Measurements from ENCODE around the gene RAP1GAP2. TPM values are rescaled to one million over a fixed set of nuclear protein-coding genes. Genes with fewer than 3 reads are reported as not detected.

RAP1GAP2 gene
- total RNA-seq, 3 donors from 2014 or later (not counting 1 experiment from before 2014, with no cell fraction given) = 274 to 418 (median 390) TPM

DNA sequence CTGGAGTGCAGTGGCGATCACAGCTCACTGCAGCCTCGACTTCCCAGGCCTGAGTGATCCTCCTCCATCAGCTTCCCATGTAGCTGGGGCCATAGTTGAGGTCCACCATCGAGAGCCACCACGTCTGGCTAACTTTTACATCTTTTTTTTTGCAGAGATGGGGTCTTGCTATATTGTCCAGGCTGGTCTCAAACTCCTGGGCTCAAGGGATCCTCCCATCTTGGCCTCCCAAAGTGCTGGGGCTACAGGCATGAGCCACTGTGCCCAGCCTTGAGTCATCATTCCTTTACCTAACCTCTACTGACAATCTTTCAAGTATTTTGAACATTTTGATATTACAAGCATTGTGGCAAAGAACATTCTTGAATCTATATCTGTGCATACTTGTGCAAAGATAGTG is 37.4 kb upstream of the RAP1GAP2 start:
- Mint-ChIP-seq H3K9me3 (no peaks in the 10 kb centered on the region), H3K4me3 (no peak overlapping the region), H3K27ac (no peak overlapping the region), H3K27me3 (ENCODE audit: low read depth in 2 of 2) (peaks cover 34 to 36% of the 10 kb centered on the region in 2 donors), H3K36me3 (no peaks in the 10 kb centered on the region), H3K4me1 (peaks cover 0 to 5% of the 10 kb centered on the region in 2 donors)
- H3K4me3 ChIP-seq (ENCODE audit: low read length) = no peak overlapping the region
- DNase-seq (no peak), ATAC-seq (no peak)
- H3K36me3 ChIP-seq (ENCODE audit: control insufficient read depth, insufficient read depth, low read length) = no peaks in the 10 kb centered on the region
- peaks cover 6% of the 10 kb centered on the region for H3K27me3 ChIP-seq (ENCODE audit: control insufficient read depth, insufficient read depth, low read length)
- peaks cover 4% of the 10 kb centered on the region for H3K4me1 ChIP-seq (ENCODE audit: control insufficient read depth, insufficient read depth, low read length)
- TF ChIP-seq, protein P1, sequence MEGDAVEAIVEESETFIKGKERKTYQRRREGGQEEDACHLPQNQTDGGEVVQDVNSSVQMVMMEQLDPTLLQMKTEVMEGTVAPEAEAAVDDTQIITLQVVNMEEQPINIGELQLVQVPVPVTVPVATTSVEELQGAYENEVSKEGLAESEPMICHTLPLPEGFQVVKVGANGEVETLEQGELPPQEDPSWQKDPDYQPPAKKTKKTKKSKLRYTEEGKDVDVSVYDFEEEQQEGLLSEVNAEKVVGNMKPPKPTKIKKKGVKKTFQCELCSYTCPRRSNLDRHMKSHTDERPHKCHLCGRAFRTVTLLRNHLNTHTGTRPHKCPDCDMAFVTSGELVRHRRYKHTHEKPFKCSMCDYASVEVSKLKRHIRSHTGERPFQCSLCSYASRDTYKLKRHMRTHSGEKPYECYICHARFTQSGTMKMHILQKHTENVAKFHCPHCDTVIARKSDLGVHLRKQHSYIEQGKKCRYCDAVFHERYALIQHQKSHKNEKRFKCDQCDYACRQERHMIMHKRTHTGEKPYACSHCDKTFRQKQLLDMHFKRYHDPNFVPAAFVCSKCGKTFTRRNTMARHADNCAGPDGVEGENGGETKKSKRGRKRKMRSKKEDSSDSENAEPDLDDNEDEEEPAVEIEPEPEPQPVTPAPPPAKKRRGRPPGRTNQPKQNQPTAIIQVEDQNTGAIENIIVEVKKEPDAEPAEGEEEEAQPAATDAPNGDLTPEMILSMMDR (IDR thresholded peaks at IDR 0.05) = no peak
- WGBS (ENCODE audit: insufficient coverage) = 76% methylated on average over 4 of the region's 4 CpGs
- H3K9me3 ChIP-seq (ENCODE audit: control insufficient read depth, insufficient read depth, low read length) = no peaks in the 10 kb centered on the region
- intact Hi-C loops (cut with micrococcal nuclease) = no loop called here
- H3K27ac ChIP-seq (ENCODE audit: low read length) = no peak overlapping the region

GRCh38 chr17:2770129-2770528 is 26.1 kb upstream of the RAP1GAP2 start:
- Mint-ChIP-seq H3K9me3 (no peaks in the 10 kb centered on the region), H3K36me3 (no peaks in the 10 kb centered on the region), H3K4me3 (no peak overlapping the region), H3K4me1 (no peaks in the 10 kb centered on the region), H3K27me3 (ENCODE audit: low read depth in 2 of 2) (peaks cover 18 to 23% of the 10 kb centered on the region in 2 donors), H3K27ac (no peak overlapping the region)
- ATAC-seq (no peak), DNase-seq (no peak)
- Histone ChIP-seq H3K9me3 (ENCODE audit: control insufficient read depth, insufficient read depth, low read length) (no peaks in the 10 kb centered on the region), H3K27me3 (ENCODE audit: control insufficient read depth, insufficient read depth, low read length) (no peaks in the 10 kb centered on the region), H3K4me1 (ENCODE audit: control insufficient read depth, insufficient read depth, low read length) (no peaks in the 10 kb centered on the region), H3K4me3 (ENCODE audit: low read length) (no peak overlapping the region), H3K36me3 (ENCODE audit: control insufficient read depth, insufficient read depth, low read length) (no peaks in the 10 kb centered on the region), H3K27ac (ENCODE audit: low read length) (no peak overlapping the region)
- intact Hi-C loops (cut with micrococcal nuclease) = no loop called here
- 83% methylated on average over 12 of the region's 12 CpGs for WGBS (ENCODE audit: insufficient coverage)
- TF ChIP-seq, protein P1 (IDR thresholded peaks at IDR 0.05) = no peak

DNA sequence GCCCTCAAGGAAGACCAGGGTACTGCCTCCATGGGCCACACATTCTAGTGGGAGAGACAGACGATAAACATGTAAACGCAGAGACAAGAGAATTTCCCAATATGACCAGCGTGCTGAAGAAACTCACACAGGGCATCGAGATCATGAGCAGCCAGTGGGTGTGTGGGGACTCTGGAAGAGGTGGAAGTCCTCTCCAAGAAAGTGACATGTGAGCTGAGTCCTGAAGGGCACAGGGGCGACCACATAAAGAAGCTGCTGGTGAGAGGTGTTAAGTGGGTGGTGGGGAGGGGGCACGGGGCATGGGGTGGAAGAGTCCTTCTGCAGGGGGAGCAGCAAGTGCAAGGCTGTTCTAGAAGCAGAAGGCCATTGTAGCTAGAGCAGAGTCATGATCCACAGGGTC is 21.0 kb upstream of the RAP1GAP2 start:
- intact Hi-C loops (cut with micrococcal nuclease) = no loop called here
- 64% methylated on average over 6 of the region's 6 CpGs for WGBS (ENCODE audit: insufficient coverage)
- peak overlapping the region; percentile 17 for H3K4me3 Mint-ChIP-seq

More for the DNA sequence above, 21.0 kb upstream of the RAP1GAP2 start:
- no peak for ATAC-seq
- no peaks in the 10 kb centered on the region for H3K36me3 ChIP-seq (ENCODE audit: control insufficient read depth, insufficient read depth, low read length)
- no peak overlapping the region for H3K4me3 ChIP-seq (ENCODE audit: low read length)
- Mint-ChIP-seq H3K4me1 (peaks cover 5 to 17% of the 10 kb centered on the region in 2 donors), H3K36me3 (no peaks in the 10 kb centered on the region), H3K27me3 (ENCODE audit: low read depth in 2 of 2) (peaks cover 36 to 40% of the 10 kb centered on the region in 2 donors), H3K9me3 (no peaks in the 10 kb centered on the region), H3K27ac (no peak overlapping the region)
- no peak overlapping the region for H3K27ac ChIP-seq (ENCODE audit: low read length)
- peaks cover 18% of the 10 kb centered on the region for H3K27me3 ChIP-seq (ENCODE audit: control insufficient read depth, insufficient read depth, low read length)
- H3K4me1 ChIP-seq (ENCODE audit: control insufficient read depth, insufficient read depth, low read length) = peaks cover 10% of the 10 kb centered on the region
- TF ChIP-seq, protein P1 (IDR thresholded peaks at IDR 0.05) = no peak
- no peak for DNase-seq
- no peaks in the 10 kb centered on the region for H3K9me3 ChIP-seq (ENCODE audit: control insufficient read depth, insufficient read depth, low read length)

All from natural killer cell (primary cell).